Chondrocyte (in vitro differentiated cells): Measurements from ENCODE around the gene SRL. TPM values are rescaled to one million over a fixed set of nuclear protein-coding genes. Genes with fewer than 3 reads are reported as not detected.

Source experiments
- DNase-seq: peaks from one replicate; pipeline ENCODE4 v3.0.0; 2021; ENCODE audit warnings: mixed read lengths, low spot score
- H3K27ac Mint-ChIP-seq: one replicate; pipeline ENCODE4 v1.8.0; 2021; ENCODE audit warnings: mild to moderate bottlenecking, moderate library complexity, mixed read lengths; ENCODE audit not compliant: unreplicated experiment
- H3K27me3 Mint-ChIP-seq: 2 replicates; pipeline ENCODE4 v1.8.0; 2021; ENCODE audit warnings: low read depth, mixed read lengths
- H3K36me3 Mint-ChIP-seq: 2 replicates; pipeline ENCODE4 v1.8.0; 2021; ENCODE audit warnings: low read depth, mixed read lengths
- H3K4me1 Mint-ChIP-seq: 2 replicates; pipeline ENCODE4 v1.8.0; 2021; ENCODE audit warnings: low read depth, mild to moderate bottlenecking, mixed read lengths
- H3K4me3 Mint-ChIP-seq: one replicate; pipeline ENCODE4 v1.8.0; 2021; ENCODE audit warnings: mild to moderate bottlenecking, moderate library complexity, mixed read lengths; ENCODE audit not compliant: unreplicated experiment
- H3K9me3 Mint-ChIP-seq: 2 replicates; pipeline ENCODE4 v1.8.0; 2021; ENCODE audit warnings: low read depth, mixed read lengths
- total RNA-seq: library from RNA; stranded (reverse); gene quantifications from 3 replicates; pipeline ENCODE4 v1.2.1, GENCODE V29; 2021
- TF ChIP-seq, protein P1 (sequence below): fragments of 200-600 bp; sonication (generic); IDR thresholded peaks from 2 replicates; pipeline ENCODE4 v1.5.0; 2021; ENCODE audit warnings: antibody characterized with exemption, mild to moderate bottlenecking, moderate library complexity

The SRL gene
- total RNA-seq, 1 donor from 2014 or later = not detected

DNA sequence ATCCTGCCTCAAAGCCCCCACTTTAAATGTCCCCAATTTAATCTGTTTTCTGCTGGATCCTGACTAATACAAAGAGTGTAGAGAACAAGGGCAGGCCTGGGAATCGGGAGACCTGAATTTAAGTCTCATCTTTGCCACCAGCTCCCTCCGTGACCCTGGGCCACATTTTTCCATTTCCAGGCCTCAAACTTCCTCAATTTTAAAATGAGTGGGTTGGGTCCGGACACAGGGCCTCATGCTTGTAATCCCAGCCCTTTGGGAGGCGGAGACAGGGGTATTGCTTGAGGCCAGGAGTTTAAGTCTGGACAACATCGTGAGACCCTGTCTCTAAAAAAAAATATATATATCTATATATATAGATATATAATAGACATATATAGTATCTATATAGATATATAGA, 61.4 kb downstream of the SRL start:
- peak; percentile 12 for DNase-seq
- no peak overlapping the region for H3K27ac Mint-ChIP-seq
- TF ChIP-seq, protein P1, sequence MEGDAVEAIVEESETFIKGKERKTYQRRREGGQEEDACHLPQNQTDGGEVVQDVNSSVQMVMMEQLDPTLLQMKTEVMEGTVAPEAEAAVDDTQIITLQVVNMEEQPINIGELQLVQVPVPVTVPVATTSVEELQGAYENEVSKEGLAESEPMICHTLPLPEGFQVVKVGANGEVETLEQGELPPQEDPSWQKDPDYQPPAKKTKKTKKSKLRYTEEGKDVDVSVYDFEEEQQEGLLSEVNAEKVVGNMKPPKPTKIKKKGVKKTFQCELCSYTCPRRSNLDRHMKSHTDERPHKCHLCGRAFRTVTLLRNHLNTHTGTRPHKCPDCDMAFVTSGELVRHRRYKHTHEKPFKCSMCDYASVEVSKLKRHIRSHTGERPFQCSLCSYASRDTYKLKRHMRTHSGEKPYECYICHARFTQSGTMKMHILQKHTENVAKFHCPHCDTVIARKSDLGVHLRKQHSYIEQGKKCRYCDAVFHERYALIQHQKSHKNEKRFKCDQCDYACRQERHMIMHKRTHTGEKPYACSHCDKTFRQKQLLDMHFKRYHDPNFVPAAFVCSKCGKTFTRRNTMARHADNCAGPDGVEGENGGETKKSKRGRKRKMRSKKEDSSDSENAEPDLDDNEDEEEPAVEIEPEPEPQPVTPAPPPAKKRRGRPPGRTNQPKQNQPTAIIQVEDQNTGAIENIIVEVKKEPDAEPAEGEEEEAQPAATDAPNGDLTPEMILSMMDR = no peak
- H3K9me3 Mint-ChIP-seq = no peaks in the 10 kb centered on the region
- no peaks in the 10 kb centered on the region for H3K27me3 Mint-ChIP-seq
- H3K4me3 Mint-ChIP-seq = no peak overlapping the region
- H3K4me1 Mint-ChIP-seq = peaks cover 13% of the 10 kb centered on the region
- no peaks in the 10 kb centered on the region for H3K36me3 Mint-ChIP-seq

DNA sequence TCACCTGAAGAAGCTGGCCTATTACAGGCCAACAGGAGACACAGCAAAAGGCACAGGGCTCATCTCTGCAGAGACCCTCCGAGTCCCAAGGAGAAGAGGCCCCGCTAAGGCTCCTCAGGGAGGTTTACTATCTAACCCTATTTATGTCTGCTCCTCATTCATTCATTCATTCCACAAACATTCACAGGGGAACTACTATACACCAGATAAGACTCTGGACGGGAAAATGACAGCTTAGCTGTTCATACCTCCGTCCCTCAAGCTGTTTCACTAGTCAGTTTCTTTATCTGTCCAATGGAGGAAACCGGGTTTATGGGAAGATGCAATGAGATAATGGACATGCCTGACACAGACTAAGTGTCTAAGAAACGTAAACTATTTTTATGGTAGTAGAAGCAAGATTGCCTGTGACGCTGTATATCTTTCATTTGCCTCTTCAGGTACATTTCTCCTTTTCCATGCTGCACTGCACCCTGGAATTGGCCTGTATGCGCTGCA, 62.1 kb downstream of the SRL start:
- Mint-ChIP-seq H3K27ac (no peak overlapping the region), H3K36me3 (no peaks in the 10 kb centered on the region), H3K27me3 (no peaks in the 10 kb centered on the region), H3K4me3 (no peak overlapping the region), H3K9me3 (no peaks in the 10 kb centered on the region), H3K4me1 (peaks cover 12% of the 10 kb centered on the region)
- peak; percentile 19 for DNase-seq
- TF ChIP-seq, protein P1 = no peak

DNA sequence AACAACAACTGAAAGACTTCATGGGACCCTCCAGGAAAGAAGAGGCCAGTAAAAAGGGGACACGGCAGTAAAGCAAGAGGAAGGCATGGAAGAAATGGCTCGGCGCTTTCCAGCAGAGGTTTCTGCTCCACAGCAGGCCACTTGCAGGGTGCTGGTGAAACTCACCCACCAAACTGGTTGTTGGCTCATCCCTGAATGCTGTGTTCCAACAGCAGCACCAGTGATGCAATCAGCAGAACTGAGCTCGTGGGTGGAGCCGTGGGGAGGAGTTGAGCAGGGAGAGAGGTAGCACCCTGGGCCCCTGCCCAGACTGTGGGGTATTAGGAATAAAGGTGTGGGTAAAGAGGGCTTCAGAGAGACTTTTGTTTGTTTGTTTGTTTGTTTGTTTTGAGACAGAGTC, 62.9 kb downstream of the SRL start:
- H3K4me3 Mint-ChIP-seq = no peak overlapping the region
- H3K4me1 Mint-ChIP-seq = peaks cover 8% of the 10 kb centered on the region
- H3K9me3 Mint-ChIP-seq = no peaks in the 10 kb centered on the region
- no peaks in the 10 kb centered on the region for H3K27me3 Mint-ChIP-seq
- TF ChIP-seq, protein P1 = no peak
- no peaks in the 10 kb centered on the region for H3K36me3 Mint-ChIP-seq
- DNase-seq = peak; percentile 39
- no peak overlapping the region for H3K27ac Mint-ChIP-seq

DNA sequence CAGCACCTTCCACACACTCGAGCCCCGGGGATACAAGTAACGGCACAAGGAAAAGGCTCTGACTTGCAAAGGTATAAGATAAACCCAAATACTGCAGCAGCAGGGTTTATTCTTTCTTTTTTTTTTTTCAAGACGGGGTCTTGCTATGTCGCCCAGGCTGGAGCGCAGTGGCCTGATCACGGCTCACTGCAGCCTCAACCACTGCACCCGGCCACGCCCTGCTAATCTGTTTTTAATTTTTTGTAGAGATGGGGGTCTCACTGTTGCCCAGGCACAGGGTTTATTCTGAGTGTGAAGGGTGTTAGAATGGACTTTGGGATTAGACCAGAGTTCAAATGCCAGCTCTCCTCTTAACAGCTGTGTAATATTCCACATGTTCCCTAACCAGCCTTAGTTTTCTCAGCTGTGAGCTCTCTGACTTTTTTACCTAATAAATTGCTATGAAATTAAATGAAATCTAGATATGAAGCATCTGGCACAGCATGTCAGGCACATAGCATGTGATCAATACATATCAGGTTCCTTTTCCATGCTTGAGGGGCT, 63.3 kb downstream of the SRL start:
- Mint-ChIP-seq H3K4me1 (peaks cover 11% of the 10 kb centered on the region), H3K36me3 (no peaks in the 10 kb centered on the region)

DNA sequence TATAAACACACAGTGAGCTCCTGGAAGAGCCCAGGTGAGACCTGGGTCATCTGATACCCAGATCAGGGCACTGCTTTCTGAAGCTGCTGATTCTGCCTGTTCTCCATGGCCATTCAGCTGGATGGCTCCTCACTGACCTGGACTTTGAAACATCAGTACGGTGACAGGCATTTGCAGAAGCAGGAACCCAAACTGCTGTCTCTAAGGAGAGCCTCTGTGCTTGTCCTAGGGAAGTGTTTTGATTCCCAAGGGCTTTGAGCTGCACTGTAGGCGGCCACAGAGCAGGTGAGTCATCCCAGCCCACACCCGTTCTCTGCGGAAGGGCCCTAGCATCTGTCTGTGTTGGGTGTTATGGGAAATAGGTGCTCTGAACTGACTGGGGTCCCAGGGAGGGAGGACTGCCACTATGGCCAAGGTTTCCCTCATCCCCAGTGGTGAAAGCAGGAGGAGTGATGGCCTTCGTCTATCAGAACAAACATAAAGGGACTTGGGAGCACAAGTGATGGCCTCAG, 64.9 kb downstream of the SRL start:
- peak; percentile 42 for DNase-seq
- Mint-ChIP-seq H3K9me3 (no peaks in the 10 kb centered on the region), H3K27me3 (no peaks in the 10 kb centered on the region), H3K4me1 (peaks cover 13% of the 10 kb centered on the region), H3K27ac (peak overlapping the region; percentile 61), H3K36me3 (no peaks in the 10 kb centered on the region), H3K4me3 (no peak overlapping the region)
- TF ChIP-seq, protein P1 = no peak

More for the DNA sequence above, 63.3 kb downstream of the SRL start:
- DNase-seq = peak; percentile 36
- Mint-ChIP-seq H3K9me3 (no peaks in the 10 kb centered on the region), H3K4me3 (no peak overlapping the region), H3K27me3 (no peaks in the 10 kb centered on the region), H3K27ac (no peak overlapping the region)
- TF ChIP-seq, protein P1 = no peak
